Ureter (tissue), 1 donor: Measurements from ENCODE around the gene RRP8. TPM values are rescaled to one million over a fixed set of nuclear protein-coding genes. Genes with fewer than 3 reads are reported as not detected.

Experiments
- DNase-seq: peaks from one replicate; pipeline ENCODE4 v3.0.0-alpha.2; 2020; ENCODE audit warnings: low spot score
- total RNA-seq: library from RNA; stranded (reverse); gene quantifications from one replicate; pipeline ENCODE4 v1.2.4, GENCODE V29; 2023
- donor health status: DM: yes; HTN: yes; CAD: no.

RRP8 gene
- total RNA-seq, 1 donor from 2014 or later = 28.0 TPM

DNA sequence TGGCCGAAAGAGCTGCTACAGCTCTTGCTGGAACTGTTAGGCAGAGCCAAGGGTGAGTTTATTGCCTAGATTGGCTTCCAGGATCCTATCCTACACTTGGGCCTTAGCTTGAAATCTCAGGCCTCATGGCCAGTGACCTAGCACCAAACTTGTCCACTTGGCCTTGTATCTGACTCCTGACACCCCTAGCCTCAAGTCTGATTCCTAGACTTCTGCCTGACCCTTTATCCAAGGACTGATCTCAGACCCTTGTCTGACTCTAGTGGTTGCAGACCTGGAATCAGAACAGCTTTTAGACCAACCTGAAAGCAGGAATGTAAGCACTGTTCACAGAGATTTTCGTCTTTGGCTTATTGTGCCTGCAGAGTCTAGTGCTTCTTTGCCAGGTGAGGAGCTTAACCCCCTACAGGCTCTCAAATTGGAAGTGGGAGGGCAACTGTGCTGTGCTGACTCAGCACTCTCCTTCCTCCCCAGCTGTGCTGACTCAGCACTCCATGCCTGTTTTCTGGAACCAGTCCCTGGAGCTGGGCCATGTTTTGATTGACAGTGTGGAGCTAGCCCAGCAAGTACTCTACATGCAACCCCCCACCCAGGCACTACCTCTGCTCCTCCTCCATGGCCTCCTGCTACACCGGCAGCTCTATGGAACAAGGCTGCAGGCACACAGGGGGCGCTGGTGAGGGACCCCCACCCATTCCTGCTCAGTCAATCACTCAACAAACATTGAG, 35.1 kb downstream of the RRP8 start:
- no peak for DNase-seq

DNA sequence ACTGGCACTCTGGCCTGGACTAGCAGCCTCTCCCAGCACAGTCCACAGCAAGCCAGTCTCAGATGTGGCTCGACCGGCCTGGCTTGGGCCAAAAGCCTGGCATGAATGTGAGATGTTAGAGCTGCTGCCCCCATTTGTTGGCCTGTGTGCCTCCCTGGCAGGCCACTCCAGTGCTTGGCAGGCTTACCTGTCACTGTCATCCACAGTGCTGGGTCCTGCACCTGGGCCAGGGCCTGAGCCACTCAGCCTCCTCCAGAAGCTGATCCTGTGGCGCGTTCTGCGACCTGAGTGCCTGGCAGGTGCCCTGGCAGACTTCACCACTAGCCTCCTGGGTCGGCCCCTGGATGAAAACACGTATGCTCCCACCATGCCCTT, 36.1 kb downstream of the RRP8 start:
- DNase-seq = no peak

DNA sequence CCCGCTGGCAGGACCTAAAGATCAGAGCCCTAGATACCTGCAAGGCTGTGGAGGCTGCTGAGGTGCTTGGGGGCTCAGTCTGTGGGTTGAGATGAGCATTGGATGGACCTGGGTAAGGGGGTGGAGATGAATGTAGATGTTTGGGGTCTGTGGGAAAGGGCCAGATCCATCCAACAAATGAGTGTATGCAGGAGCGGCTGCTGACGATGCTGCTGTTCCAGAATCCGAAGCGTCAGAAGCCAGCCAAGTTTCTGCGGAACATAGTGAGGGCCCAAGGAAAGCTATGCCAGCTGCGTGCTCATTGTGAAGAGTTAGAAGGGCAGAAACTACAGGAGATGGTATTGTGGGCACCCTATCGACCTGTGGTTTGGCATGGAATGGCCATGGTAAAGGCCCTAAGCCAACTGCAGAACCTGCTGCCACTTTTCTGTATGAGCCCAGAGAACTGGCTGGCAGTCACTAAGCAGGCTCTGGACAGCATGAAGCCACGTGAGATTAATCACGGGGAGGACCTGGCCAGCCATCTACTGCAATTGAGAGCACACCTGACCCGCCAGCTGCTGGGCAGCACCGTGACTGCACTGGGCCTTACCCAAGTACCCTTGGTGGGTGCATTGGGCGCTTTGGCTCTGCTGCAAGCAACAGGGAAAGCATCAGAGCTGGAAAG, 36.6 kb downstream of the RRP8 start:
- DNase-seq = no peak

DNA sequence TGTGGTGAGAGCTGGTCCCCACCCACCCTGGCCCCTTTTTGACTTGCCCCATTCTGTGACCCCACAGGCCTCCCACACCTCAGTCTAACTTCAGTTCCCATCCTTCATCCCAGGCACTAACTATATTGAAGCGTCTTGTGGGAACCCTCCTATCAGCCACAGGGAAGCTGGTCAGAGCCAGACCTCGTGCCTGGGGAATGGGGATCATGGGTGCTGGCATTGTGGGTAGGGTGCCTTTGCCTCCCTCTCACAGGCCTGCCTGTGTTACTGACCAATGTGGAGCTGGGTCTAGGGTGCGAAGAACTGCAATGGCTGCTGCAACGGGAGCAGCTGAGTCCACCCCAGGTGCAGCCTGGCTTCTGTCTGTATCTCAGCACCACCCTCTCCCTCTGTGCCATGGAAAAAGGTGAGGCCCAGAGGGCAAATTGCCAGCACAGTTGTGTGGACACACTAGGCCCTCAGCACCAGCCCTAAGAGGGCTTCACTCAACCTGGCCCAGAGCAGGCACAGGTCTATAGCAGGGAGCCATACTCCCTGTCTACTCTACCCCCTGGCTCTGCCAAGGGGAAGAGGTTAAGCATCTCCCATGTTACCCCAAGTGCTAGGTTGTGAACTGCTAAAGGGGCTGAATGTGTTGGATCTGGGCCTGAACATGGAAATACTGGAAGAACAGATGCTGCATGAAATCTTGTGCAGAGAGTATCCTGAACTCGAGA, 37.3 kb downstream of the RRP8 start:
- no peak for DNase-seq

DNA sequence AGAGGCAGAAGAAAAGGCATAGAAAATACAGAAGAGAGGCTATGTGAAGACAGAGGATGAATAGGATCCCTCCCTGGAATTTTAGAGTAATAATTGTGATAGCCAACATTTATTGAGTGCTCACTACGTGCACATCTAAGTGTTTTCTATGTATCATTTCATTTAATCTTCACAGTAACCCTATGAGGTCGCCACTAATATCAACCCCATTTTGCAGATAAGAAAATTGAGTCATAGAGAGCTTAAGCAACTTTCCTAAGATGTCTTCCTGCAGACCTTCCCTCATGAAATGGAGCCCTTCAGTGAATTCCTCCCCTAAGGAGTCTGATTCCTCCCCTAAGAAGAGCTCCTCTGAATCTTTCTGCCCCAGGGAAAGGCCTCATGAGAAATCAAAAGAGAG, 38.1 kb downstream of the RRP8 start:
- DNase-seq = no peak

DNA sequence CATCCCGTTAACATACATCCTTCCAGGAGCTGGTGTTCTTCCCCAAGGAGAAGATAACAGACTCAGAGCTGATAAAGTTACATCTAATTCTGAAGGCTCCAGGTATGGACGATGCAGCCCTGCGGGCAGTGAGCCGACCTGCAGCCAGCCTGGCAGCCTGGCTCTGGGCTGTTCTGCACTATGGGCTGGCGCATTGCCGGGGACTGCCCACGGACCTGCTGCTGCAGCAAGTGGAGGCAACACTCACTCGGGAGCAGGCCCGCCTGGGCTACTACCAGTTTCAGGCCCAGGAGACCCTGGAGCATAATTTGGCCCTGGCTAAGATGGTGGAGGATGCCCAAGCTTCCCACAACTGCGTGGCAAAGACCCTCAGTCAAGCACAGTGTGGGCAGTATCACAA, 39.7 kb downstream of the RRP8 start:
- DNase-seq = no peak

DNA sequence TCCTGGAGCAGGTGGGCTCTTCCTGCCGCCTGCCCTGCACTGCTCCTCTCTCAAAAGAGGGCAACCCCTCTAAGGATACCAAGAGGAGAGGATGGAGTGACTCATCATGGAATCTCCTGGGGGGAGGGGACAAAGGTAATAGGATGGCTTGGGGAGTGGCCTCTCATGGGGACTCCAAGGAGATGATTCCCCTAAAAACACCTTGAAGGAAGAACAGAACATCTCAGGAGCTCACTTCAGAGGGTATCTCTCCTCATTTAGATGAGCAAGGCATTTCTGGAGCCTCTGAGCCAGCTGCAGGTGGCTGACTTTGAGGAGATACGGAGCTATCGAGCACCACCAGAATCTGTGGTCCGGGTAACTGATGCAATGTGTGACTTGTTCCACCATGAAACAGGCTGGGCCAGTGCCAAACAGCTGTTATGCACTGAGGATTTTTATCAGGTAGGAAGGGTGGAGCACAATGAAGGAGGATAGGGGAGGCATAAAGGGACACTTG, 40.2 kb downstream of the RRP8 start:
- DNase-seq = no peak

DNA sequence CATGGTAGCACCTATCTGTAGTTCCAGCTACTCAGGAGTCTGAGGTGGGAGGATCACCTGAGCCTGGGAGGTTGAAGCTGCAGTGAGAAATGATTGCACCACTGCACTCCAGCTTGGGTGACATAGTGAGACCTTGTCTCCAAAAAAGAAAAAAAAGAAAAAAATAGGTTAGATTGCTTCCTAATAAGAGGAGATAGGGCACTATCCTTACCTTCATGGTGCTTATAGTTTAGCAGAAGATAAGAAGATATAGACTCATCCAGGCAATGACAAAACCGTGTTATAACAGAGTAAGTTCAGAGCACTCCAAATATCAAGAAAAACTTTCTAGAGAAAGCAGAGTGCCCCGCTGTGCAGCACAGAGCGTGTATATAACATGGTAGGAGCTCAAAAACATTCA, 42.1 kb downstream of the RRP8 start:
- DNase-seq = no peak

DNA sequence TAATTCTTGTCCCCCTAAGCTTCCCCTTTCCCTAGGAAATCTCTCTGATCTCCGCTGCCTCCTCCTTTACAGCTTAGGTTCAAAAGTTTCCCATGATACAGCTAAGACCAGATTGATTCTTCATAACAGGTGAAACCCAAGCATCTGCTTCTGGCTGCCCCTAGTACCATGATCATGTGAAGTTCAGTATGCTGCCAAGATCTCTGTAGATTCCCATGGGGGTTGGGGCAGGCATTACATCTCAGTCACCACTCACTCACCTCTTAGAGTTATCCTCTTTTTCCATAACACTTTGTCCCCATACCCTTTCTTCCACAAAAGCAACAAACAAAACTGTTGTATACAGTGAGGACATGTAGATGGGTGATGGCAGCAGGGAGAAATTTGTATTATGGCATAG, 44.0 kb downstream of the RRP8 start:
- DNase-seq = no peak

DNA sequence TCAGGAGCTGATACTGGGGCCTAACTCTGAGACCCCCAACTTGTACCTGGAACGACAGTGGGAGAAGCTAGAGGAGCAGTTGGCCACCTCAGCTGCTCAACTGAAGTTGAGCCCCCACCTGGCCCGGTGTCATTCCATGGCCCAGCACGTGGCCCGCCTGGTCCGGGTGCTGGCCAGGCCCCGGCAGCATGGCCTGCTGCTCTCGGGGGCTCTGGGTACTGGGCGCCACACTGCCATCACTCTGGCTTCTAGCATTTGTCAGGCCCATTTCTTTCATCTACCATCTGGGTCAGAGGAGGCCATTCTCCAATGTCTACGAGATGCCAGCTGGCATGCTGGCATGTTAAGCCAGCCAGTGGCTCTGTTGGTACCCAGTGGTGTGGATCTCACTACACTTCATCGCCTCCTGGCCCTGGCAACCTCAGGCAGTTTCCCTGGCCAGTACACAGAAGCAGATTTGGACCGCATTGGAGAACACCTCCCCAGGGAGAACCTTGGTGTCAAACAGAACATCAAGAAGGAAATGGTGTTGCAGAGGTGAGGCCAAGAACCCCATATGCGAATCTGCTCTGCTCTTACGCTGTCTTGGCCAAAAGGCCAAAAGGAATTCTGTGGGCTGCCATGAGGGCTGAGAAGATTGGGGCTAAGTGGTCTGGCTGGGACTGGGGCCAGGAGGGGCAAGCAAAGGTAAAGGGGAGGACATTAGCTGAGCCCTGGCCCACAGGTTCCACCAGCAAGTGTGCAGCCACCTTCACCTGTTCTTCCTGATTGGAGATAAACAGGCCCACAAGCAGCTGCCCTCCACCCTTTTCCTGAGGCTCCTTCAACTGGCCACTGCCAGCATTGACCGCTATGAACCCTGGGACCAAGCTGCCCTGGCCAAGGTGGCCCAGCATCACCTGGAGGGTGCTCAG, 45.4 kb downstream of the RRP8 start:
- no peak for DNase-seq

DNA sequence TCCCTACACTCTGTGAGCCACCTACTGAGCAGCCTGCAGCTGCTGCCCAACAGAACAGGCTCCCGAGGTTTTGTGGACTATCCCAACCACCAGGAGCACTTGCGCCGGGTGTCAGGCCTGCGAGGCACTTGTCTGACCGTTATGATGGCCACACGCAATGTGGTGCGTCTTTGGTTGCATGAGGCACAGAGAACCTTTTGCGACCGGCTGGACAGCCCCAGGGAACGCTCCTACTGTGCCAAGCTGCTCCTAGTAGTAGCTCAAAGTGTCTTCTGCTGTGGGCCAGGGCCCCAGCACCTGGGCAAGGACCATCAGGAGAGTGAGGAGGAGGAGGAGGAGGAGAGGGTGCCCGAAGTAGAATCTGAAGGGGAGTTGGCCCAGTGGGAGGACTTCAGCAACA, 46.4 kb downstream of the RRP8 start:
- DNase-seq = no peak

DNA sequence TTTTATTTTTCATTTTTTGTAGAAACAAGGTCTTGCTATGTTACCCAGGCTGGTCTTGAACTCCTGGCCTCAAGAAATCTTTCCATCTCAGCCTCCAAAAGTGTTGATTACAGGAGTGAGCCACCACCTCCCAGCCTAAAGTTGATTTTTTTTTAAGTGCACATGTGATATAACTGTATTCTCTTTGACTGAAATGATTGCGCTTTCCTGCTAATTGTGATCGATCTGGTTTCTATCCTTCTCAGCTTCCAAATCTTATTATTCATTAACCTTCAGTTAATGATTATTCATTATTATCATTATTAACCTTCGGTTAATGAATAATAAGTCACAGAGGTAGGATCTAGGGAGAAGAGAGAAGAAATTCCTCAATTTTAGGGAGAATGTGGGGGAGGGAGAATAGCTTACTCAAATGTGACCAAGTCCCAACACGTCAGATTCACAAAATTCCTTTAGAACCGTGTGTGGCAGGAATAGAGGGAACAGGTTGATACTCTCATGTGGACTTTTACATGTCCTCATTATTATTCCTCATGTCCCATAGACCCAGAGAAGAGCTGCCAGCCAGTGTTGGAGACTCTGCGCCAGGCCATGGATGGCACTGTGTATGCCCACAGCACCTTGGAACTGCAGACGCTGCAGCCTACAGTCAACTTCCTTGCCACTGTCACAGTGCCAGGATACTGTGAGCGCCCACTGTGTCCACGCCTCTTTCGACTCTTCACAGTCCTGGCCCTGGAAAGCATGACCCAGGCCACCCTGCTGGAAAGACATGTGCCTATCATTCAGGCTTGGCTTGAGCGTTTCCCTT, 47.1 kb downstream of the RRP8 start:
- no peak for DNase-seq

DNA sequence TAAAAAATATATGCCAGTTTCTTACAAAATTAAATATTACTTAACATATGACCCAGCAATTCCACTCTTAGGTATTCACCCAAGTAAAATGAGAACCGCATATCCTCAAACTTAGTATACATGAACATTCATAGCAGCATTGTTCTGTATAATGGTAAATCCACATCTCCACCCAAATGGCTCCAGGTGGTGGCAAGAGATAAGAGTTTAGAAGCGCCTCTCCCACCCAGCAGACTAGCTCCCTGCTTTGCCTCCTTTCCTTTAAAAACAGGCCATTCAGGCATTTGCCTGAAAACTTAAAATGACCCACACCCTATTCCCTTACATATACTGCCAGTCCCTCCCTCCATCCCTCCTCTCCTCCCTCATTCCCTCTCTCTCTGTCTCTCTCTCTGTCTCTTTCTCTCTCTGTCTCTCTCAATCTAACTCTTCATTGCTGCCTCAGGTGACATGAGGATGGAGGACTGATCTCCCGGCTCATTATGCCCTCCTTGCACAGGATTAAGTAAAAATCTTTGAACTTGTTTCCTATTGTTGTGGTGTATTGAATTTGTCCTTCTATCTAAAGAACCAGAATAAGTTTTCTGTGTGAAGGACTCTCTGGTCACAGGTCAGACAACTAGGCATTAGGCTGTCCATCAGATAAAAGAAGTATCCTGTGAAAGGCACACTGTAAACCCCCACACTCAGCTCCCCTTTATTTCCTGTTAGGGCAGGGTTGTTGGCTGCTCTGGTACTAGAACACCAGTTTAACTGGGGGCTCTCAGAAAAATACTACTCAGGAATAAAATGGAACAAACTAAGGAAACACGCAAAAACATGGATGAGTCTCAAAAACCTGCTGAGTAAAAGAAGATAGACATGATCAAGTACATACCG, 48.3 kb downstream of the RRP8 start:
- no peak for DNase-seq

DNA sequence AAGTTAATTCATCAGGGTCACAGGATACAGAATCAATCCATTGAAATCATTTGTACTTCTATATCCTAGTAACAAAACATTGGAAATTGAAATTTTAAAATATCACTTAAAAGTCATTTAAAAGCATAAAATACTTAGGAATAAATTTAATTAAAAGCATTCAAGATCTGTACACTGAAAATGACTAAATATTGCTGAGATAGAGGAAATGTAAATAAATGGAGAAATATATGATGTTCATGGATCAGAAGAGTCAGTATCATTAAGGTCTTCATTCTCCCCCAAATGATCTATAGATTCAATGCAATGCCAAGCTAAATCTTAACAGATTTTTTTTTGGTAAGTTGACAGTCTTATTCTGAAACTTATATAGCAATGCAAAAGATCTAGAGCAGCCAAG, 49.8 kb downstream of the RRP8 start:
- no peak for DNase-seq

DNA sequence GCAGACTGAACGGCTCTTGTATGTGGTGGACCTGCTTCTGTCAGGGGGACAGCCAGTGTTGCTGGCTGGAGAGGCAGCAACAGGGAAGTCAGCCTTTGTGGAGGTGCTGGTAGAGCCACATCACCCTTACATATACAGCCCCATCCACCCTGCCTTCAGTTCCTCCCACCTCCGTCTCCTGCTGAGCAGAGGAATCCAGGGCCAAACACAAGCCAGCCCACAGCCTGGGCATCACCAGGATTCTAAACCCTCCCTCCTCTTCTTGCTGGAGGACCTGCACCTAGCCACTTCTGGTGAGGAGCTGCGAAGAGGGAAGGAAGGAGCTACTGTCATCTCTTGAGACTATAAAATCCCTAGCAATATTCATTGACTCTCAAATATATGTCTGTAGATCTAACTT, 54.8 kb downstream of the RRP8 start:
- DNase-seq = peak; percentile 18

DNA sequence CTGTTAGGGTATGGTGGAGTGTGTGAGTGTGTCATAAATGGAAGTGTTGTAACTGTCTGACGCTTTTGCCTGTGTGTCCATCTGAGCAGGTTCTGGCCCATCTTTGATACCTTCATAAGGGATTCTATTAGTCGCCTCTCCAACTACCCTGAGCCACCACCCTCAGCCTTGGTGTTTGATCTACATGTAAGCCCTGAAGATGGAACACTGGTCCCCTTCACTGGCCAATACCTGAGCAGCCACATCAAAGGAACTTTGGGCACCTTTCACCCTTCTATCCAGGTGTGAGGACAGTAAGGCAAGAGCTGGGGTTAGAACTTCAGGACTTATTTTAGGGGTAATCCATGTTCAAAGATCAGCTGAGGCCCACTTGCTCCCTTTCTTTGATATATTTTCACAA, 55.3 kb downstream of the RRP8 start:
- no peak for DNase-seq

DNA sequence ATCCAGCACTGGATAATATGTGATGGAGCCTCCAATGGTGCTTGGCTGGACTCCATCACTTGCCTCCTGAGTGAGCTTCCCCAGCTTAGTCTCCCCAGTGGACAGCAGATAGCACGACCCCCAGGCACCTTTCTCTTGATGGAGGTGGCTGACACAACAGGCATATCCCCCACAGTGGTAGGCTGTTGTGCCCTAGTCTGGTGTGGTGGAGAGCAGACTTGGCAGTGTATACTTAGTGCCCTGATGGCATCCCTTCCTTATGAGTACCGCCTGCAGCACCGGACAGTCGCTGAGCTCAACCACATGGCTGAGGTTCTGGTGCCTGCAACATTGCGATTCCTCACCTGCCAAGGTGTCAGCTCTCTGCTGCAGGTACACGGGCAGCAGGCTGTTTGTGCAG, 56.2 kb downstream of the RRP8 start:
- no peak for DNase-seq

DNA sequence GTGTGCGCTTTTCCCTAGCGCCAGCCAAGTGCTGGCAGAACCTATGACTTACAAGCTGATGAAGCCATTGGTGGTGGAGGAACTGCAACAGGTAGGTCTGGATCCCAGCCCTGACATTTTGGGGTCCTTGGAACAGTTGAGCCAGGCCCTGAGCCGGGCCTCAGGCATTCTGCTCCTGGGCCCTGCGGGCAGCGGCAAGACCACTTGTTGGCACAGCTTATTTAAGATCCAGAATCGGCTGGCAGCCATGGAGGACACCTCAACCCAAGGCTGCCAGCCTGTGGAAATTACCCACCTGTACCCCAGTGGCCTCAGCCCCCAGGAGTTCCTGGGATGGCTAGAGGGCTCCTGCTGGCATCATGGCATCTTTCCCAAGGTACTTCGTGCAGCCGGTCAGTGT, 56.7 kb downstream of the RRP8 start:
- DNase-seq = no peak

DNA sequence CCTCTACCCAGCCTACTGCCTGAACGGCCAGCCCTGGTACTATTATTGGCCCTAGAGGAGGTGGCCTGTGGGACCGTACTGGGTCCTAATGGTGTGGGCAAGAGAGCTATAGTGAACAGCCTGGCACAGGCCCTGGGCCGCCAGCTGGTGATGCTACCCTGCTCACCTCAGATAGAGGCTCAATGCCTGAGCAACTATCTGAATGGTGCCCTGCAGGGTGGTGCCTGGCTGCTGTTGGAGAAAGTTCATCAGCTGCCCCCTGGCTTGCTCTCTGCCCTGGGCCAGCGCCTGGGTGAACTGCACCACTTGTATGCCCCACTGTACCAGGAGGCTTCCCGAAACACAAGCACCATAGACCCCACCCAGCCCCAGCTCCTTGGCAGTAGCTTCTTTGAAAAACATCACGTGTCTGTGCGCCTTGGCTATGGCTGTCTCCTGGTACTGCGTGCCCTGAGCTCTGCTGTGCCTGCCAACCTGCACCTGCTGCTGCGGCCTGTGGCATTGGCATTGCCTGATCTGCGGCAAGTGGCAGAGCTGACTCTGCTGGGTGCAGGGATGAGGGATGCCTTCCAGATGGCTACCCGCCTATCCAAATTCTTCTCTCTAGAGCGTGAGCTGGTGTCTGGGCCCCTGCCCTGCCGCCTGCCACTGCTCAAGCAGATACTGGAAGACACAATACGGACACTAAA, 57.4 kb downstream of the RRP8 start:
- no peak for DNase-seq
